Measurements from ENCODE around the gene CCNT2.

GRCh38 chr2:134934641-134935040 is 16.0 kb downstream of the CCNT2 start:
- TF ChIP-seq CTCF (IDR thresholded peaks at IDR 0.05) (no peak), EZH2phosphoT487 (IDR thresholded peaks at IDR 0.05) (no peak), EZH2 (IDR thresholded peaks at IDR 0.05) (no peak)
